Neural crest cell (in vitro differentiated cells): ENCODE measurements around the gene TAS1R3. TPM values are rescaled to one million over a fixed set of nuclear protein-coding genes. Genes with fewer than 3 reads are reported as not detected.

Source experiments
- DNase-seq: peaks from one replicate; pipeline ENCODE4 v3.0.0; 2021; ENCODE audit warnings: low read depth, mixed read lengths, low spot score
- H3K27ac Mint-ChIP-seq: one replicate; pipeline ENCODE4 v1.8.0; 2021; ENCODE audit warnings: mild to moderate bottlenecking, mixed read lengths; ENCODE audit not compliant: unreplicated experiment
- H3K27me3 Mint-ChIP-seq: 2 replicates; pipeline ENCODE4 v1.8.0; 2021; ENCODE audit warnings: low read depth, mild to moderate bottlenecking, mixed read lengths
- H3K36me3 Mint-ChIP-seq: 2 replicates; pipeline ENCODE4 v1.8.0; 2021; ENCODE audit warnings: low read depth, mild to moderate bottlenecking, mixed read lengths
- H3K4me1 Mint-ChIP-seq: 2 replicates; pipeline ENCODE4 v1.8.0; 2021; ENCODE audit warnings: mixed read lengths
- H3K4me3 Mint-ChIP-seq: one replicate; pipeline ENCODE4 v1.8.0; 2021; ENCODE audit warnings: mild to moderate bottlenecking, mixed read lengths
- H3K9me3 Mint-ChIP-seq: 2 replicates; pipeline ENCODE4 v1.8.0; 2021; ENCODE audit warnings: mixed read lengths
- CTCF ChIP-seq: fragments of 200-600 bp; sonication (generic); conservative IDR thresholded peaks from 2 replicates; pipeline ENCODE4 v1.5.0; 2021; ENCODE audit warnings: antibody characterized with exemption, mild to moderate bottlenecking
- total RNA-seq: library from RNA; stranded (reverse); gene quantifications from 2 replicates; pipeline ENCODE4 v1.2.1, GENCODE V29; 2021

TAS1R3 gene
- total RNA-seq, 1 donor from 2014 or later = 0.68 TPM

- Mint-ChIP-seq H3K4me3 (peak overlapping the region; percentile 82), H3K27ac (no peak overlapping the region), H3K9me3 (no peaks in the 10 kb centered on the region), H3K4me1 (peaks cover 9% of the 10 kb centered on the region), H3K27me3 (no peaks in the 10 kb centered on the region), H3K36me3 (no peaks in the 10 kb centered on the region)
- peak; percentile 88 for TF ChIP-seq CTCF
- DNase-seq = peak; percentile 89
Measured at GRCh38 chr1:1371746-1372711, 40.9 kb downstream of the TAS1R3 start.

GRCh38 chr1:1373051-1373814 lies 42.2 kb downstream of the TAS1R3 start:
- Mint-ChIP-seq H3K9me3 (no peaks in the 10 kb centered on the region), H3K4me3 (peak overlapping the region; percentile 75), H3K27me3 (no peaks in the 10 kb centered on the region), H3K36me3 (no peaks in the 10 kb centered on the region), H3K4me1 (peaks cover 9% of the 10 kb centered on the region), H3K27ac (no peak overlapping the region)
- DNase-seq = no peak
- no peak for TF ChIP-seq CTCF

GRCh38 chr1:1373815-1374588 lies 42.9 kb downstream of the TAS1R3 start:
- Mint-ChIP-seq H3K4me3 (peak overlapping the region; percentile 93), H3K9me3 (no peaks in the 10 kb centered on the region), H3K4me1 (peaks cover 9% of the 10 kb centered on the region), H3K36me3 (no peaks in the 10 kb centered on the region), H3K27me3 (no peaks in the 10 kb centered on the region), H3K27ac (no peak overlapping the region)
- no peak for DNase-seq
- TF ChIP-seq CTCF = no peak

- peaks cover 9% of the 10 kb centered on the region for H3K4me1 Mint-ChIP-seq
- DNase-seq = no peak
- TF ChIP-seq CTCF = no peak
- H3K27me3 Mint-ChIP-seq = no peaks in the 10 kb centered on the region
- H3K9me3 Mint-ChIP-seq = no peaks in the 10 kb centered on the region
- H3K4me3 Mint-ChIP-seq = peak overlapping the region; percentile 93
- no peak overlapping the region for H3K27ac Mint-ChIP-seq
- H3K36me3 Mint-ChIP-seq = no peaks in the 10 kb centered on the region
Measured at GRCh38 chr1:1374589-1374928, 43.5 kb downstream of the TAS1R3 start.

GRCh38 chr1:1374929-1375662 lies 44.0 kb downstream of the TAS1R3 start, which contains the start of gene AURKAIP1:
AURKAIP1 (minus strand) TSS chr1:1375207; CDS start chr1:1374756, 451 bp downstream.
- DNase-seq = peak; percentile 92
- Mint-ChIP-seq H3K4me1 (peaks cover 9% of the 10 kb centered on the region), H3K27ac (peak within 1 kb of the TSS; percentile 94), H3K4me3 (peak within 1 kb of the TSS; percentile 93), H3K36me3 (no peaks in the 10 kb centered on the region), H3K9me3 (no peaks in the 10 kb centered on the region), H3K27me3 (no peaks in the 10 kb centered on the region)
- TF ChIP-seq CTCF = peak; percentile 31
